Measurements from ENCODE around the gene PRXL2A.
A peak's percentile ranks its signal among the peaks of the same experiment; 100 is the strongest.

Gene PRXL2A

GRCh38 chr10:80460399-80461207 is 52.3 kb downstream of the PRXL2A start:
- no peak for DNase-seq (ENCODE audit: low read depth in 2 of 2, low spot score in 1 of 2)

GRCh38 chr10:80461208-80462183 is 53.1 kb downstream of the PRXL2A start:
- DNase-seq (ENCODE audit: low read depth in 2 of 2, low spot score in 1 of 2): no peak

GRCh38 chr10:80462299-80462980 is 54.1 kb downstream of the PRXL2A start:
- no peak for DNase-seq (ENCODE audit: low read depth in 2 of 2, low spot score in 1 of 2)

GRCh38 chr10:80462981-80463741 is 54.8 kb downstream of the PRXL2A start:
- no peak for DNase-seq (ENCODE audit: low read depth in 2 of 2, low spot score in 1 of 2)

- no peak for DNase-seq (ENCODE audit: low read depth in 2 of 2, low spot score in 1 of 2)
These were observed 55.5 kb downstream of the PRXL2A start for GRCh38 chr10:80463868-80464267.

- DNase-seq (ENCODE audit: low read depth in 2 of 2, low spot score in 1 of 2): no peak
These were observed 56.5 kb downstream of the PRXL2A start for GRCh38 chr10:80464557-80465450.

- no peak for DNase-seq (ENCODE audit: low read depth in 2 of 2, low spot score in 1 of 2)
These were observed 57.1 kb downstream of the PRXL2A start for GRCh38 chr10:80465451-80465835.

- DNase-seq (ENCODE audit: low read depth in 2 of 2, low spot score in 1 of 2): no peak
These were observed 57.7 kb downstream of the PRXL2A start for GRCh38 chr10:80465839-80466590.

GRCh38 chr10:80466724-80467326 is 58.5 kb downstream of the PRXL2A start:
- DNase-seq (ENCODE audit: low read depth in 2 of 2, low spot score in 1 of 2): no peak

GRCh38 chr10:80468002-80468401 is 59.7 kb downstream of the PRXL2A start:
- peak in 1 of 2 donors; percentile 60 for DNase-seq (ENCODE audit: low read depth in 2 of 2, low spot score in 1 of 2)

- DNase-seq (ENCODE audit: low read depth in 2 of 2, low spot score in 1 of 2): no peak
These were observed 60.6 kb downstream of the PRXL2A start for GRCh38 chr10:80468806-80469421.

GRCh38 chr10:80470266-80470665 is 61.9 kb downstream of the PRXL2A start:
- DNase-seq (ENCODE audit: low read depth in 2 of 2, low spot score in 1 of 2): no peak

GRCh38 chr10:80471001-80471400 is 62.6 kb downstream of the PRXL2A start:
- no peak for DNase-seq (ENCODE audit: low read depth in 2 of 2, low spot score in 1 of 2)

- no peak for DNase-seq (ENCODE audit: low read depth in 2 of 2, low spot score in 1 of 2)
These were observed 63.4 kb downstream of the PRXL2A start for GRCh38 chr10:80471715-80472233.

- no peak for DNase-seq (ENCODE audit: low read depth in 2 of 2, low spot score in 1 of 2)
These were observed 64.1 kb downstream of the PRXL2A start for GRCh38 chr10:80472234-80473095.

GRCh38 chr10:80473096-80473657 is 64.8 kb downstream of the PRXL2A start:
- no peak for DNase-seq (ENCODE audit: low read depth in 2 of 2, low spot score in 1 of 2)

Measured in stimulated activated CD8-positive, alpha-beta memory T cell treated with anti-CD3 and anti-CD28 coated beads, Interleukin-4, amount 100 ng/mL, for 4 hours (primary cell).